Hepatocyte (in vitro differentiated cells): ENCODE data around the gene SEMA5A.

Source experiments
- CTCF ChIP-seq: fragments of 200-600 bp; sonication (generic); IDR thresholded peaks from 2 replicates; pipeline ENCODE4 v1.5.1; 2016; ENCODE audit warnings: antibody characterized with exemption, mild to moderate bottlenecking; ENCODE audit not compliant: poor library complexity
- EZH2 ChIP-seq: fragments of 200-600 bp; sonication (generic); IDR thresholded peaks from 2 replicates; pipeline ENCODE4 v1.6.1; 2016; ENCODE audit warnings: antibody characterized with exemption, mild to moderate bottlenecking, borderline replicate concordance

DNA sequence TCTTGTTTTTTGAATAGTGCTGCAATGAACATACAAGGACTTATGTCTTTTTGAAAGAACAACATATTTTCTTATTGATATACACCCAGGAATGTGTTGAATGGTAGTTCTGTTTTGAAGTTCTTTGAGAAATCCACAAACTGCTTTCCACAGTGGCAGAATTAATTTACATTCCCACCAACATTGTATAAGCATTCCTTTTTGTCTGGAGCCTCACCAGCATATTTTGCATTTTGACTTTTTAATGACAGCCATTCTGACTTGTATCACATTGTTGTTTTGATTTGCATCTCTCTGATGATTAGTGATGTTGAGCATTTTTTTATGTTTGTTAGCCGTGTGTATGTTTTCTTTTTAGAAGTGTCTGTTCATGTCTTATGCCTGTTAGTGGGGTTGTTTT is 524.9 kb downstream of the SEMA5A start:
- no peak for TF ChIP-seq CTCF
- TF ChIP-seq EZH2: no peak
